Activated naive CD8-positive, alpha-beta T cell treated with anti-CD3 and anti-CD28 coated beads, Interleukin-2, amount 10 ng/mL, durations not matched to agents 7 days and 5 days (primary cell): Measurements from ENCODE around the gene VPS45. TPM values are rescaled to one million over a fixed set of nuclear protein-coding genes. Genes with fewer than 3 reads are reported as not detected.

Experiments used
- ATAC-seq: fragments of 150-1000 bp; cut with Tn5 transposase; one replicate; pipeline ENCODE4 v1.10.0; 2021; ENCODE audit warnings: low read depth, moderate library complexity
- POLR2A ChIA-PET: fragments of 350-600 bp; sonication (Branson Sonifier 250); formaldehyde crosslinking; loops from one replicate; lab custom pipeline; 2021; ENCODE audit warnings: antibody characterized with exemption; lab: Charles Lee
- DNase-seq: peaks from one replicate; pipeline ENCODE4 v3.0.0; 2021
- H3K27ac Mint-ChIP-seq: one replicate; pipeline ENCODE4 v1.8.0; 2022; ENCODE audit warnings: mild to moderate bottlenecking, mixed read lengths
- H3K27me3 Mint-ChIP-seq: one replicate; pipeline ENCODE4 v1.8.0; 2022; ENCODE audit warnings: mild to moderate bottlenecking, moderate library complexity, mixed read lengths
- H3K36me3 Mint-ChIP-seq: one replicate; pipeline ENCODE4 v1.8.0; 2021; ENCODE audit warnings: mild to moderate bottlenecking, mixed read lengths
- H3K4me1 Mint-ChIP-seq: one replicate; pipeline ENCODE4 v1.8.0; 2021; ENCODE audit warnings: mixed read lengths
- H3K4me3 Mint-ChIP-seq: one replicate; pipeline ENCODE4 v1.8.0; 2022; ENCODE audit warnings: mild to moderate bottlenecking, moderate library complexity, mixed read lengths
- H3K9me3 Mint-ChIP-seq: one replicate; pipeline ENCODE4 v1.8.0; 2021; ENCODE audit warnings: mixed read lengths
- total RNA-seq, 2 experiments: library from RNA; stranded (reverse); gene quantifications; one replicate each; pipeline ENCODE4 v1.2.3, GENCODE V29; 2021

Gene VPS45
- total RNA-seq, 2 experiments from 2014 or later, result 41.1 to 42.6 TPM

DNA sequence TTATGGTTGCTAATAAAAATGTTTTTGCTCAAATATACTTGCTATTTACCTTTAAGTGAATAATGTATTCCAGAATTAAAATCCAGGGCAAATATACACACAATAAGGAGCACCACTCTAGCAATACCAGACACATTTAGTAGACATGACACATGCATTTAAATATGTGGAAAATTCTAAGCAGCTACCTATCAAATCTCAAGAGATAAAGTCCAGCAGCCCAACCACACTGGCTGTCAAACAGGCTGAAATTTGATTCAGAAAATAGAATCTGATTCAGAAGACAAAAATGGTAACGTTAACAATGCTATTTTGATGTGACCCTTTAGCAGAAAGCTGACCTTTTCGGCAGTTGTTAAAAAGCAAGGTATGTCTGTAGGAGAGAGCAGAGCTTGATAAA lies 124.4 kb downstream of the VPS45 start:
- no peaks in the 10 kb centered on the region for H3K9me3 Mint-ChIP-seq
- no peak overlapping the region for H3K4me3 Mint-ChIP-seq
- peaks cover 7% of the 10 kb centered on the region for H3K27me3 Mint-ChIP-seq
- DNase-seq (no peak), ATAC-seq (no peak)
- H3K4me1 Mint-ChIP-seq, result peaks cover 4% of the 10 kb centered on the region
- POLR2A ChIA-PET, result no interaction called here
- H3K36me3 Mint-ChIP-seq, result no peaks in the 10 kb centered on the region
- H3K27ac Mint-ChIP-seq, result no peak overlapping the region

DNA sequence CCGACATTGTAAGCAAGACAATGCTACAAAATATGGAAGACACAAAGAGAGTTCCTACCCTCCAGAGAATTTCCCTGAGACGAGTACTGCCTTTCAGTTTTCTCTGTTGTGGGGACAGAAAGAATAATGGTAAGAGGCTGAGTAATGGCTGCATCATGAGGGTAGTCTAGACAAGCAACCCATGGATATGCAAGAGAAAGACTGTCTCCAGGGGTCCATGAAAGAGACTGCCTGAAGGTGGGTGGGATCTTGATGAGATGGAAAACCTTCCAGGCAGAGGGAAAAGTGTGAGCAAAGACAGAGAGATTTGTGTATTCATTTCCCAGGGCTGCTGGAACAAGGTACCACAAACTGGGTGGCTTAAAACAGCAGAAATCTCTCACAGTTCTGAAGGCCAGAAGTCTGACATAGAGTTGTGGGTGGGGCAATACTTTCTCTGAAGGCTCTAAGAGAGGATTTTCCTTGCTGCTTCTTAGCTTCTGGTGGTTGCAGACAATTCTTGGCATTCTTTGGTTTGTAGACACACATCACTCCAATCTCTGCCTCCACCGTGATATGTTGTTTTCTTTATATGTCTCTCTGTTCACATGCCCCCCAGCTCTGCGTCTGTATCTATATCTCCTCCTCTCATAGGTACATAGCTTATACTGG lies 126.9 kb downstream of the VPS45 start:
- Mint-ChIP-seq H3K27ac (no peak overlapping the region), H3K27me3 (peaks cover 9% of the 10 kb centered on the region), H3K9me3 (no peaks in the 10 kb centered on the region), H3K4me1 (no peaks in the 10 kb centered on the region), H3K36me3 (no peaks in the 10 kb centered on the region), H3K4me3 (no peak overlapping the region)
- no peak for DNase-seq
- ATAC-seq, result no peak
- POLR2A ChIA-PET, result no interaction called here

Other genes with a start within 250 kb of the VPS45 start
- 10 to 100 TPM; 23.7 to 25.4 TPM for gene BOLA1, start 168.2 kb upstream of the VPS45 start, total RNA-seq
- gene SV2A, start 149.9 kb upstream of the VPS45 start, total RNA-seq, result 10 to 100 TPM; 23.9 to 27.5 TPM
- gene SF3B4, start 140.0 kb upstream of the VPS45 start, total RNA-seq, result 10 to 100 TPM; 72.1 to 74.8 TPM
- 1 to 10 TPM; 1.6 to 1.8 TPM for gene MTMR11, start 130.9 kb upstream of the VPS45 start, total RNA-seq
- 10 to 100 TPM; 12.8 to 13.7 TPM for gene OTUD7B, start 57.0 kb upstream of the VPS45 start, total RNA-seq
- gene PLEKHO1, start 82.1 kb downstream of the VPS45 start, total RNA-seq, result 100 to 1,000 TPM; 140 to 143 TPM
- 100 to 1,000 TPM; 113 to 115 TPM for gene ANP32E, start 168.3 kb downstream of the VPS45 start, total RNA-seq
- not detected for gene CA14, start 190.0 kb downstream of the VPS45 start, total RNA-seq
- gene APH1A, start 201.2 kb downstream of the VPS45 start, total RNA-seq, result 100 to 1,000 TPM; 127 to 128 TPM
- gene C1orf54, start 205.0 kb downstream of the VPS45 start, total RNA-seq, result 1 to 10 TPM; 1.7 to 3.5 TPM
- 1 to 10 TPM in 1 of 2 experiments, under 1 TPM in 1; 0.91 to 1.7 TPM for gene CIART, start 214.8 kb downstream of the VPS45 start, total RNA-seq
- gene MRPS21, start 226.1 kb downstream of the VPS45 start, total RNA-seq, result 10 to 100 TPM; 73.3 to 75.9 TPM